GM12878 (cell line): ENCODE results near the gene AFF1. TPM values are rescaled to one million over a fixed set of nuclear protein-coding genes. Genes with fewer than 3 reads are reported as not detected.

Experiments used
- ATAC-seq: fragments of 200-7000 bp; cut with Tn5 transposase; 3 replicates; pipeline ENCODE4 v1.9.1; 2020; ENCODE audit warnings: mild to moderate bottlenecking, moderate library complexity
- BruUV-seq: library from RNA; stranded (reverse); fragments of 400-500 nt; replicated peaks from 2 replicates; lab custom pipeline; 2021; lab: Mats Ljungman, UMichigan
- CTCF ChIA-PET: fragments of 300-600 bp; sonication (Branson Sonifier 250); formaldehyde crosslinking; extraction: SDS; loops from one replicate; lab custom pipeline; 2021; ENCODE audit warnings: inconsistent platforms; lab: Yijun Ruan, JAX
- POLR2A ChIA-PET: fragments of 350-600 bp; formaldehyde crosslinking; extraction: SDS; loops from one replicate; lab custom pipeline; 2021; ENCODE audit warnings: inconsistent platforms; lab: Charles Lee
- RAD21 ChIA-PET: fragments of 300-600 bp; sonication (Branson Sonifier 250); formaldehyde crosslinking; loops from one replicate; lab custom pipeline; 2023; ENCODE audit warnings: antibody characterized with exemption; ENCODE audit not compliant: unreplicated experiment; lab: Charles Lee
- SMC1A ChIA-PET: fragments of 300-600 bp; sonication (Branson Sonifier 250); formaldehyde crosslinking; loops from one replicate; lab custom pipeline; 2023; ENCODE audit not compliant: unreplicated experiment, uncharacterized antibody; lab: Charles Lee
- DNase-seq: peaks from one replicate; pipeline ENCODE4 v3.0.0-alpha.2; 2011; ENCODE audit warnings: low read depth, low spot score
- FAIRE-seq: peaks from 3 replicates; lab custom pipeline; 2011; peaks lifted over from hg19 to GRCh38; lab: Jason Lieb, UNC
- H2AFZ ChIP-seq: 2 replicates; pipeline ENCODE4 v1.6.0; 2011; ENCODE audit warnings: low read depth, low read length, control low read depth; ENCODE audit not compliant: control insufficient read depth
- H3K27ac ChIP-seq: 2 replicates; pipeline ENCODE4 v1.5.1; 2011; ENCODE audit warnings: control low read depth; ENCODE audit not compliant: control insufficient read depth, insufficient read depth
- H3K27me3 ChIP-seq, 2 experiments: replicated peaks in 1 of 2; 2 replicates each; pipeline versions ENCODE4 v1.6.0 to v1.6.1; 2011; ENCODE audit warnings: low read length in 1 of 2; ENCODE audit not compliant: control insufficient read depth in 2 of 2, insufficient read depth in 2 of 2
- H3K36me3 ChIP-seq, 2 experiments: 2 replicates each; pipeline ENCODE4 v1.5.1; 2011; ENCODE audit warnings: low read length in 1 of 2; ENCODE audit not compliant: control insufficient read depth in 2 of 2, insufficient read depth in 2 of 2
- H3K4me1 ChIP-seq: 2 replicates; pipeline ENCODE4 v1.6.1; 2011; ENCODE audit warnings: mild to moderate bottlenecking, low read length, moderate library complexity, mixed read lengths; ENCODE audit not compliant: control insufficient read depth, insufficient read depth
- H3K4me2 ChIP-seq: 2 replicates; pipeline ENCODE4 v1.6.0; 2011; ENCODE audit warnings: control low read depth; ENCODE audit not compliant: control insufficient read depth, insufficient read depth
- H3K4me3 ChIP-seq: fragments of 200-600 bp; sonication (generic); 2 replicates; pipeline ENCODE4 v1.5.1; 2016
- H3K79me2 ChIP-seq: 2 replicates; pipeline ENCODE4 v1.6.0; 2011; ENCODE audit warnings: low read length; ENCODE audit not compliant: control insufficient read depth, insufficient read depth
- H3K9ac ChIP-seq: 2 replicates; pipeline ENCODE4 v1.8.0; 2011; ENCODE audit warnings: low read length, control low read depth, mixed read lengths; ENCODE audit not compliant: control insufficient read depth, insufficient read depth
- H3K9me3 ChIP-seq: replicated peaks from 3 replicates; pipeline ENCODE4 v1.5.1; 2011; ENCODE audit warnings: mild to moderate bottlenecking, low read length; ENCODE audit not compliant: control insufficient read depth, insufficient read depth
- H4K20me1 ChIP-seq: 2 replicates; pipeline ENCODE4 v1.6.0; 2011; ENCODE audit not compliant: control insufficient read depth, insufficient read depth
- ATF3 ChIP-seq: IDR thresholded peaks from 2 replicates; pipeline ENCODE4 v1.6.1; 2011; ENCODE audit warnings: low read depth, mild to moderate bottlenecking, low read length, moderate library complexity, borderline replicate concordance; ENCODE audit errors: extremely low read depth
- BCLAF1 ChIP-seq: fragments of 450-650 bp; IDR thresholded peaks from 2 replicates; pipeline ENCODE4 v1.6.1; 2017; ENCODE audit warnings: antibody characterized with exemption, mild to moderate bottlenecking, moderate library complexity
- CBX3 ChIP-seq: fragments of 200-600 bp; sonication (generic); IDR thresholded peaks from 2 replicates; pipeline ENCODE4 v1.6.1; 2016; ENCODE audit warnings: low read depth, borderline replicate concordance
- E2F8 ChIP-seq: fragments of 450-650 bp; IDR thresholded peaks from 2 replicates; pipeline ENCODE4 v1.6.1; 2018; ENCODE audit warnings: mild to moderate bottlenecking, low read depth, moderate library complexity; ENCODE audit not compliant: partially characterized antibody
- ETV6 ChIP-seq, 2 experiments: fragments of 450-650 bp in 1 of 2; IDR thresholded peaks in 1 of 2; conservative IDR thresholded peaks in 1 of 2; 2 replicates each; pipeline ENCODE4 v1.6.1; 2014; ENCODE audit warnings: antibody characterized with exemption in 1 of 2, borderline replicate concordance in 1 of 2, low read depth in 1 of 2, mild to moderate bottlenecking in 1 of 2, moderate library complexity in 1 of 2
- IKZF1 ChIP-seq: fragments of 450-650 bp; conservative IDR thresholded peaks from 2 replicates; pipeline ENCODE4 v1.6.1; 2017; ENCODE audit warnings: antibody characterized with exemption, mild to moderate bottlenecking
- KLF5 ChIP-seq: fragments of 450-650 bp; IDR thresholded peaks from 2 replicates; pipeline ENCODE4 v1.6.1; 2014; ENCODE audit warnings: mild to moderate bottlenecking; ENCODE audit not compliant: partially characterized antibody
- NRF1 ChIP-seq: conservative IDR thresholded peaks from 2 replicates; pipeline ENCODE4 v1.6.1; 2011; ENCODE audit warnings: mild to moderate bottlenecking, low read depth, low read length, improper control_type of control experiment
- PKNOX1 ChIP-seq: fragments of 450-650 bp; IDR thresholded peaks from 2 replicates; pipeline ENCODE4 v1.6.1; 2016; ENCODE audit warnings: mild to moderate bottlenecking
- POLR2AphosphoS5 ChIP-seq: IDR thresholded peaks from 2 replicates; pipeline ENCODE4 v1.6.1; 2011; ENCODE audit warnings: mild to moderate bottlenecking, low read length, inconsistent platforms
- SIX5 ChIP-seq: IDR thresholded peaks from 2 replicates; pipeline ENCODE4 v1.6.1; 2011; ENCODE audit warnings: mild to moderate bottlenecking, low read depth, low read length, moderate library complexity; ENCODE audit not compliant: severe bottlenecking
- SMAD1 ChIP-seq: fragments of 450-650 bp; IDR thresholded peaks from 2 replicates; pipeline ENCODE4 v1.6.1; 2018; ENCODE audit warnings: mild to moderate bottlenecking, low read depth; ENCODE audit not compliant: partially characterized antibody
- SREBF2 ChIP-seq: IDR thresholded peaks from 2 replicates; pipeline ENCODE4 v1.6.1; 2012; ENCODE audit warnings: mild to moderate bottlenecking, low read length
- ZNF217 ChIP-seq: fragments of 450-650 bp; IDR thresholded peaks from 2 replicates; pipeline ENCODE4 v1.6.1; 2017; ENCODE audit warnings: antibody characterized with exemption, mild to moderate bottlenecking
- WGBS: methylation state at CpG from one replicate; pipeline ENCODE4 v1.1.6; 2016; ENCODE audit warnings: low lambda C conversion rate; ENCODE audit not compliant: insufficient replicate concordance, insufficient coverage; ENCODE audit errors: missing lambda C conversion rate; 5-methylcytosine and 5-hydroxymethylcytosine counted together
- in situ Hi-C: fragments of 300-500 bp; cut with MboI; formaldehyde crosslinking; loops from 9 replicates; pipeline ENCODE4 v1.14.3; 2018; ENCODE audit warnings: mixed read lengths
- intact Hi-C: fragments of 100-400 bp; cut with micrococcal nuclease; formaldehyde crosslinking; loops from one replicate; pipeline ENCODE4 v1.14.2; 2022; ENCODE audit not compliant: unreplicated experiment
- polyA plus RNA-seq, 11 experiments: library from polyadenylated mRNA; depleted of rRNA in 4 of 11; unstranded in 6 of 11; stranded (reverse) in 5 of 11; fragments of >200 nt; fragmentation: Nextera tagmentation in 4 of 11; fragmentation: Illumina TruSeq in 1 of 11; extraction: Ambion mirVana in 4 of 11; extraction: Trizol in 1 of 11; gene quantifications; 1 replicate in 1 of 11; 2 replicates in 10 of 11; pipeline versions ENCODE4 v1.2.1 to v1.2.3, GENCODE V29; 2011 to 2016; ENCODE audit warnings: inconsistent platforms in 2 of 11, missing spikeins in 2 of 11, low read depth in 1 of 11
- total RNA-seq, 4 experiments: library from RNA; depleted of rRNA in 3 of 4; stranded (reverse); fragments of >200 nt in 3 of 4; fragmentation: Illumina TruSeq in 1 of 4; extraction: Trizol in 1 of 4; gene quantifications; 2 replicates each; pipeline versions ENCODE4 v1.2.1 to v1.2.3, GENCODE V29; 2013 to 2021

AFF1 gene
- total and polyA plus RNA-seq, 10 of the 15 experiments (the other 5 are each of a cell fraction or from before 2014, with no cell fraction given), result 3.5 to 56.1 (median 21.5) TPM

- in situ Hi-C loops, result no loop called here
- no peaks in the 10 kb centered on the region for H4K20me1 ChIP-seq
- BruUV-seq, result TSS peak; percentile 50
- TF ChIP-seq ETV6 (conservative IDR thresholded peaks at IDR 0.05 in 1 of 2, IDR thresholded peaks at IDR 0.05 in 1 of 2; ENCODE audit: borderline replicate concordance in 1 of 2, low read depth in 1 of 2), result no peak
- TF ChIP-seq SMAD1, result no peak
- TF ChIP-seq SREBF2, result no peak
- no peak for TF ChIP-seq ATF3
- TF ChIP-seq SIX5, result no peak
- no peak for TF ChIP-seq E2F8
- peak; percentile 15; the same call in 1 of the 2 replicates for TF ChIP-seq PKNOX1
- peak; percentile 36 for TF ChIP-seq IKZF1
- TF ChIP-seq BCLAF1, result no peak
- TF ChIP-seq POLR2AphosphoS5, result 0 out of 2 replicates have a peak, but pooled peaks have one; percentile 23
- no peak for TF ChIP-seq ZNF217
- TF ChIP-seq CBX3, result no peak
- no peak for TF ChIP-seq KLF5
- TF ChIP-seq NRF1, result no peak
These were observed 84.5 kb downstream of the AFF1 start for GRCh38 chr4:87019246-87019791.

More at GRCh38 chr4:87019246-87019791, 84.5 kb downstream of the AFF1 start:
- FAIRE-seq, result no peak
- DNase-seq, result no peak
- WGBS, result 73% methylated on average over 4 of the region's 4 CpGs
- Histone ChIP-seq H3K27me3 (no peaks in the 10 kb centered on the region), H3K36me3 (no peaks in the 10 kb centered on the region; a peak in 1 of 4 replicates), H3K4me2 (peak overlapping the region; percentile 68), H3K9me3 (no peaks in the 10 kb centered on the region; the same call in 2 of the 3 replicates), H3K79me2 (peaks cover 96% of the 10 kb centered on the region), H3K27ac (peak overlapping the region; percentile 78), H3K9ac (peak overlapping the region; percentile 50), H3K4me1 (peaks cover 40% of the 10 kb centered on the region), H2AFZ (no peak overlapping the region), H3K4me3 (peak overlapping the region; percentile 41)
- ChIA-PET CTCF (interaction anchor here (0.9 to 1.7 kb wide), 4 partner anchors 8 to 97 kb away, joined by 3 to 7 read pairs (median 4); no protein-coding TSS in a partner anchor), SMC1A (interaction anchor here (0.6 to 2.9 kb wide), 13 partner anchors 8 to 82 kb away, joined by 3 to 15 read pairs (median 4); partner anchors contain the start of gene AFF1), POLR2A (interaction anchor here (1.1 to 3.2 kb wide), 5 partner anchors 8 to 51 kb away, joined by 3 to 18 read pairs (median 4); no protein-coding TSS in a partner anchor), RAD21 (interaction anchor here (1.0 to 2.2 kb wide), 7 partner anchors 9 to 84 kb away, joined by 4 to 13 read pairs (median 6); partner anchors contain the start of gene AFF1)
- ATAC-seq, result peak; percentile 52
- intact Hi-C loops, result no loop called here
